GM19372 (cell line): ENCODE results near the gene ZNF330.

Experiments used
- ATAC-seq: cut with Tn5 transposase; IDR thresholded peaks from one replicate; pipeline ENCODE4 v1.9.1; 2021; ENCODE audit warnings: mild to moderate bottlenecking, low read depth, moderate library complexity; ENCODE audit not compliant: unreplicated experiment

The ZNF330 gene

GRCh38 chr4:141229408-141230101 is 8.9 kb downstream of the ZNF330 start:
- peak; percentile 65 for ATAC-seq

- no peak for ATAC-seq
Measured at GRCh38 chr4:141233673-141234072, 13.0 kb downstream of the ZNF330 start.

GRCh38 chr4:141238186-141238585 is 17.5 kb downstream of the ZNF330 start:
- no peak for ATAC-seq

GRCh38 chr4:141240259-141240658 is 19.6 kb downstream of the ZNF330 start:
- no peak for ATAC-seq

- ATAC-seq, result no peak
Measured at GRCh38 chr4:141240671-141241070, 20.0 kb downstream of the ZNF330 start.

GRCh38 chr4:141241986-141242385 is 21.3 kb downstream of the ZNF330 start:
- no peak for ATAC-seq

GRCh38 chr4:141244419-141244818 is 23.7 kb downstream of the ZNF330 start:
- ATAC-seq, result no peak

- ATAC-seq, result no peak
Measured at GRCh38 chr4:141246243-141246642, 25.5 kb downstream of the ZNF330 start.

- no peak for ATAC-seq
Measured at GRCh38 chr4:141246683-141247429, 26.2 kb downstream of the ZNF330 start.

GRCh38 chr4:141247430-141247780 is 26.7 kb downstream of the ZNF330 start:
- no peak for ATAC-seq

- ATAC-seq, result no peak
Measured at GRCh38 chr4:141248029-141248428, 27.3 kb downstream of the ZNF330 start.

GRCh38 chr4:141248486-141248885 is 27.8 kb downstream of the ZNF330 start:
- no peak for ATAC-seq

- ATAC-seq, result no peak
Measured at GRCh38 chr4:141254326-141254725, 33.6 kb downstream of the ZNF330 start.

- no peak for ATAC-seq
Measured at GRCh38 chr4:141255016-141255415, 34.3 kb downstream of the ZNF330 start.

GRCh38 chr4:141258558-141258957 is 37.9 kb downstream of the ZNF330 start:
- ATAC-seq, result no peak

- no peak for ATAC-seq
Measured at GRCh38 chr4:141275834-141276233, 55.1 kb downstream of the ZNF330 start.

GRCh38 chr4:141283152-141283551 is 62.5 kb downstream of the ZNF330 start:
- no peak for ATAC-seq

GRCh38 chr4:141283563-141283962 is 62.9 kb downstream of the ZNF330 start:
- ATAC-seq, result no peak
